C1 segment of cervical spinal cord (tissue), 14 donors: ENCODE measurements around the gene TRIM6.
"Not testable (repeated sequence)": the region's sequence is repeated elsewhere in the genome, so short reads cannot be mapped to it uniquely, and the experiment has no call there.

ENCODE experiments used
- DNase-seq, 14 donors: peaks; one replicate each; lab custom pipeline; 2025; lab: John Stamatoyannopoulos, UW

Gene TRIM6

GRCh38 chr11:5603326-5603725, 6.9 kb downstream of the TRIM6 start:
- peak in 2 of 14 donors; percentile 18 to 40 for DNase-seq

DNA sequence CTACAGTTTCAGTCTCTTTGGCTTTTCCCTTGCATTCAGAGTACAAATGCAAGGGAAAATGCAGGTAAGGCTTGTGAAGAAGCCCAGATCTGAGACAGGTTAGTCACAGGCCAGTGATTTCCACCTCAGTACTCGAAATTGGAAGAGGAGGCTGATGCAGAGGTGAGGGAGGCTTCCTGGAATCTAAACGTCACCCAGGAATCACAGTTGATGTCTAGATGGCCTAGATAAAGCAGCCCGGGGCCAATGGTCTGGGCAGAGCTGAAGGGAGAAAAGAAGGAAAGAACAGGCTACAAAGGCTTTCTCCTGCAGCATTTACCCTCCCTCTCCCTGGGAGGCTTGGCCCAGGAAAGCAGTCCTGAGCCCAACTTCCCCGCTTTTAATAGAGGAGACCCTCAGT, 8.5 kb downstream of the TRIM6 start:
- DNase-seq, result no peak

DNA sequence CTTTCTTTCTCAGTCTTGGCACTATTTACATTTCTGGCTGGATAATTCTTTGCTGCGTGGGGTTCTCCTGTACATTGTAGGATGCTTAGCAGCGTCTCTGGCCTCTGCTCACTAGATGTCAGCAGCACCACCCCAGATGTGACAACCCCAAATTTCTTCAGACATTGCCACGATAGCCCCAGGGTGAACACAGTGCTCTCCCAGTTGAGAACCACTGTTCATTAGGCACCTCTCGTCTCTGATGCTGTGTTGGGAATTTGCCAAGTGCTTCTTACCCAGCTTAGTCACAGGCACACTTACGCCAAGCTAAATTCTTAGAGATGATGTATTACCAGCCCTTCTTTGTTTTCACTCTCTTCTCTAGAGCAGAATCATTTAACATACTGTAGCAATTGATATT, 9.4 kb downstream of the TRIM6 start:
- DNase-seq, result no peak

DNA sequence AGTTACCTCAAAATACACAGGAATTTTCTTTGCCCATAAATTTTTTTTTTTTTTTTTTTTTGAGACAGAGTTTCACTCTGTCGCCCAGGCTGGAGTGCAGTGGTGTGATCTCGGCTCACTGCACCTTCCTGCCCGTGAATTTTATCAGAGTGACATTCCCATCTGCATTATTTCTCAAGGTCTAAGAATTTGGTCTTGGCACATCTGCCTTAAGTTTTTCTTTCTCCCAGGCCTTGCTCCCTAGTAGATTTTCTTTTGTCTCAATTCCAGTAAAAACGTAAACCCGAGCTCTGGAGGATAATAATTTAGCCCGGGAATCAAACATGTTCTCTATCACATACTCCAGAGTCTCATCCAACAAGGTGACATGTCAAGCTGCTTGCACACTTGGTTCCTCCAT, 12.4 kb downstream of the TRIM6 start:
- DNase-seq, result no peak

DNA sequence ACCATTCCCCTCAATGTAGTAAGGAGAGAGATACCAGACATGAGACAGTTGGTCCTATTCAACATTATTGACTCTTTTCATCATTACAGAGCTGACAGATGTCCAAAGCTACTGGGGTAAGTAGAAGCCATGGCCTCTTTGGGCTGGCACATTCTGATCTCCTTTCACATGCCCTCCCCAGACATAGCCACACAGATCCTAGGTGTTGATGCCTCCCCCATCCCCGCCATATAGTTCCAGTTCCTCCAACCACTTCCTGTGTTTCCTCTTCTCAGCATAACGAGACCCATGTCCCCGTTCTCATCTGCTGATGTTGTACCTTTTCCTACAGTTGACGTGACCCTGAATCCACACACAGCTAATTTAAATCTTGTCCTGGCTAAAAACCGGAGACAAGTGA, 14.0 kb downstream of the TRIM6 start:
- no peak for DNase-seq

DNA sequence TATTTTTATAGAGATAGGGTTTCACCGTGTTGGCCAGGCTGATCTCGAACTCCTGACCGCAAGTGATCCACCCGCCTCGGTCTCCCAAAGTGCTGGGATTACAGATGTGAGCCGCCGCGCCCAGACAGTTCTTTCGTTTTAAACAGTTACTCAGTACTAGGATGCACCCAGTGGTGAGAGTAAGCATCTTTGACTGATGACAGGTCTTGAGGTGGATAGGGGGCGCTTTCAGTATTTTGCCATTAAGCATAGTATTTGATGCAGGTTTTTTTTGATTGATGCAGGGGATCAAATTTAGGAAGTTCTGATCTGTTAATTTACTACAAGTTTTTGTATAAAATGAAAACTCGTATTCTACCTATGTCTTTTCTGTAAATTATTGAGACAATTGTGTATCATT, 15.2 kb downstream of the TRIM6 start:
- no peak for DNase-seq

DNA sequence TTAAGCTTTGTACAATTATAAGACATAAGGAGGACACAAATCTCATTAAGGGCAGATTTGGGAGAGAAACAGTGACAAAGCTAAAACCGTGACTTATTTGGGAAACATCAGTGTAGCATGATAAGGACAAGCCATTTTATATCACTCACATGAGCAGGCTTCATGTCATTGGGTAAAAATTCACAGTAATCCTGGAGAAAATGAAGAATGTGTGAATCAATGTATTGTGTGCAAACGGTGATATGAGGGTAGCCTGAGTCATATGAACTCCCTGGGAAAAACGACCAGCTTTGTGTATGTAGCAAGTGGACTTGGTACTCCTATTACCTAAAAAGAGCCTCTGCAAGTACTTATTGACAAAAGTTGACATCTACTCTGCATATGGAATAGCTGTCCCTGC, 22.4 kb downstream of the TRIM6 start:
- no peak for DNase-seq

DNA sequence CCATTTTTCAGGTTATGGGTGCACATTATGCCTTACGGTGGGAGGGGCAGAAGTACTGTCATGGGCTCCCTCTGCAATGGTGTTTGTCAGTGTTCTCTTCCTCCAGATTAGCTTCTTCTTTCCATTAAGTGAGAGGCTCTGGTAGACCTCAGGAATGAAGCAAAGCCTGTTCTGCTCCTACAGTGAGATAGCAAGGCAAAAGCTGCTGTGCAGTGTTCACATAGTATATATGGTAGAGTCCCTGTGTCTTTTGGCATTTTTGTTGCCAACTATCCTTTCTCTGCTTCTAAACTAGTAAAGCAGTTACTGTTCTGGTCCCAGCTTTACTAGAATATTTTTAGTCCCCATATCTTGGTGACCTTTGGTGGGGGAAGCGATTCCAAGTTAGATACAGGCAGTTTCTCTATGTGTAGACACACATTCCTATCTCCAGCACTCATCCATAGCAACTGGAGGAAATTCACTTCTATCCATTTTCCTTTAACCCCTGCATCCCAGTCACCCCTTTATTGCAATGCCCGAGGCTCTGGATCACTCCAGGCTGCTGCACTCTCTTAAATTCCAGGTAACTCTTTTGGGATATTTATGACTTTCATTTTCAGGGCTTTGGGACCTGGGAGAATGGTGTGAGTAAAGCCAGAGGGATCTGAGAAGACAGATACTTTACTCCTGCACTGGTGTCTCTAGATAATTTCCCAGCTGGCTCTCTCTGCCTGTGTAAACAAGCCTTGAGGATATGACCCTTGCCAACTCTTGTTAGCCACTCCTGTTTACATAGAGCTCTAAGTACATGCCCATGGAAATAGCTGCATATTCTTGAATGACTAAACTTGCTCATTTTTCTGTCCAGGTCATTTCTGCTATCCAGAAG, 24.4 kb downstream of the TRIM6 start:
- no peak for DNase-seq

- no peak for DNase-seq
Observed at GRCh38 chr11:5621580-5621979, 25.1 kb downstream of the TRIM6 start.

- DNase-seq, result no peak
Observed at GRCh38 chr11:5622802-5623201, 26.4 kb downstream of the TRIM6 start.

- peak in 7 of 14 donors; percentile 8 to 44 (median 32) for DNase-seq
Observed at GRCh38 chr11:5624489-5625279, 28.2 kb downstream of the TRIM6 start, which contains the start of gene TRIM34. Gene TRIM34 (plus strand): TSS chr11:5625001. CDS start chr11:5632332, 7,331 bp downstream.

DNA sequence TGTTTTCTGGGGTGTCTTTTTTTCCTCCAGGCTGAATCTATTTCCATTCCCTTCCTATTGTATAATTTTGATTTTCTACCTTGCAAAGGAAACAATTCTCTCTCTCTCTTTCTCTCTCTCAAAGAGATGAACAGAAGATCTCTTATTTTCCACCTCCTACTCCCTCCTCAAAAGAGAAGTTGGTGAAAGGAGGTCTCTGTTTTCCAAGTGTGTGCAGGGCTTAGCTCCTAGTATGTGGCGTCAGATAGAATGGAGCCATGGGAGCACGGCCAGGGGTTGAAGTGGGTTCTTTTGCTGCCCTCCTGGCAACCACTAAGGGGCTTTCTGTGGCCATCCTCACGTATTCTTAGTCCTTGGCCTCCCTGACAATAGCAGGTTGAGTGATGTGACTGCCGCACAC, 28.8 kb downstream of the TRIM6 start:
- no peak for DNase-seq

DNA sequence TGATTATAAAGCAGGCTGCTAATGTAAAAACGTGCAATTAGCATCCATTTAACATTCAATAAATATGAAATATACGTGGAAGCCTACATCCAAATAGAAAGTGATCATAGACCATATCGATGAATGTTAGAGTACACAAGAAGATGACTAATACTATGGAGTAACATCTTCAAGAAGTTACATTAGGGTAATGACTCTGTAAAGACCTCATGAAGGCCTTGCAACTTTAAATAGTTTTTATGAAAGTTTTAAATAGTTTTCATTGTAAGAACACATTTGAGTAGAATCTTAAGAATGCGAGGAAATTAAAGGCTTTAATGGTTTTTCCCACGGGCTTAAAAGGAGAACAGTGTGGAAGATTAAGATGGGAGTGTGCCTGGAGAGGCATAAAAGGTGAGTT, 29.8 kb downstream of the TRIM6 start:
- no peak for DNase-seq

DNA sequence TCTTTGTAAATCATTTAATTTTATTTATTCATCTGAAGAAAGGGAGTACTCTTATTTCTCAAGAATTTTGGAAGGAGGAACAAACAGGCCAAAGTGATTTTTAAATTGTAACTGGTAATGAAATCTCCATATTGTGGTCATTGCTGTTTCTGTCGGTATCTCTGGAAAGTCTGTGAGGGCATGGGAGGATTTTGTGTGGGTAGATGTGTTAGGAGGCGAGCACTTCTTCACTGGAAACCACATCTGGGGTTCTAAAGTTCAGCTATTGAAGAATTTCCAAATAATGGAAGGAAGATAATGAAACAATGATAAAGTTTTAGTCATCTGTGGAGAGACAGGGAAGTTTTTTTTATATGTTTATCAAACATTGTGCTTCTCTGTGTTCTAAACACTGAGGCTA, 35.0 kb downstream of the TRIM6 start:
- DNase-seq, result no peak

DNA sequence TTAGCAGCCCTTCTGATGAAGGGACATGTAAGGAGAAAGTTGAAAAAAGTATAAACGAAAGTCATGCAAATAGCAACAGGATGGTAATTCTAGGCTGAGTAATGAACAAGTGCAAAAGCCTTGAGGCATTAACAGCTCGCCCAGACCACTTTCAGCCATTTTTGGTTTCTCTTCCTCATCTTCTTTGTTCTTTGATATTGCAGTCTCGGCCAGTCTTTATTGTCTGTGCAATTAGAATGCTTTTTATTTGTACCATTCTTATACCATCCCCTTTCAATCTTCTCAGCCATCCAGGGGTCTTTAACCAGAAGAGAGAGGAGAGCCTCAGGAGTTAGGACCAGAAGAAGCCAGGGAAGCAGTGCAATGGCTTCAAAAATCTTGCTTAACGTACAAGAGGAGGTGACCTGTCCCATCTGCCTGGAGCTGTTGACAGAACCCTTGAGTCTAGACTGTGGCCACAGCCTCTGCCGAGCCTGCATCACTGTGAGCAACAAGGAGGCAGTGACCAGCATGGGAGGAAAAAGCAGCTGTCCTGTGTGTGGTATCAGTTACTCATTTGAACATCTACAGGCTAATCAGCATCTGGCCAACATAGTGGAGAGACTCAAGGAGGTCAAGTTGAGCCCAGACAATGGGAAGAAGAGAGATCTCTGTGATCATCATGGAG, 35.7 kb downstream of the TRIM6 start:
- DNase-seq, result no peak

DNA sequence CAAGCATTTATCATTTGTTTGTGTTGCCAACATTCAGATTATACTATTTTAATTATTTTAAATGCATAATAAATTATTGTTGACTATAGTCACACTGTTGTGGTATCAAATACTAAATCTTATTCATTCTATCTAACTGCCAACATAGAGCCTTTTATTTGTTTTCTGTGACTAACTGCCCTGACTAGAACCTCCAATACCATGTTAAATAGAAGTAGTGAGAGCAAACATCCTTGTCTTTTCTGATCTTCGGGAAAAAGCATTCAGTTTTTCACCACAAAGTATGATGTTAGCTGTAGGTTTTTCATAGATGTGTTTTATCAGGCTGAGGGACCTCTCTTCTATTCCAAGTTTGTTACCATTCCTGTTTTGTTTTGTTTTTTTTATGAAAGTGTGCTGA, 43.5 kb downstream of the TRIM6 start:
- no peak for DNase-seq

DNA sequence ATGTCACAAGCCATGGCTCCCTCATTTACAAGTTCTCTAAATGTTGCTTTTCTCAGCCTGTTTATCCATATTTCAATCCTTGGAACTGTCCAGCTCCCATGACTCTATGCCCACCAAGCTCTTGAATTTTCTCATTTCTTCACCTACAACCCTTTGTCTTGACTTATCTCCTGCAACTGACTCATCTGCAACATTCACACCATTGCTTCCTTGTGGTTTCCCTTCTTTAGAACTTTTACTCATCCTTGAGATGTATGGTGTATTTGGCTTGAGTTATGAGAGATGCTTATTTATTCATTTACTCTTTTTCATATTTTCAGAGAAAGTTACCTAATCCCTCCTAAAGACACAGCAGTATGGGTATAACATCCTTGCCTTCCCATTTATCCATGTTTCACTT, 47.1 kb downstream of the TRIM6 start:
- DNase-seq, result no peak

DNA sequence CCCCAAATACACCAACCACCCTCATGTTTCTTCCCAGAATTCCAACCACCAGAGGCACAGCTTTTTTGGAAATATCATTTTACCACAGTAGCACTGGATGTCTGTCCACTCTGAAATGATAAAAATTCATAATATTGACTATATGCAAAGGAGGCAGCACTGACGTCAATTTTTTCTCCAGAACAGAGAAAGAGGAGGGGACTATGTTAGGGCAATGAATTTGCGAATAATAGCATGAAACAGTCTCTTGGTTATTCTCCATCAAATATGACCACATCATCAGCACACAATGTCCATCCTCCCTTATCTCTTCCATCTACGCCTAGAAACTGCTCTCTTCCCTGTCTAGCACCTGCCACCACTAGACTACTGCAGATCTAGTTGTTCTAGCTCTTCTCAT, 49.7 kb downstream of the TRIM6 start:
- DNase-seq, result no peak

DNA sequence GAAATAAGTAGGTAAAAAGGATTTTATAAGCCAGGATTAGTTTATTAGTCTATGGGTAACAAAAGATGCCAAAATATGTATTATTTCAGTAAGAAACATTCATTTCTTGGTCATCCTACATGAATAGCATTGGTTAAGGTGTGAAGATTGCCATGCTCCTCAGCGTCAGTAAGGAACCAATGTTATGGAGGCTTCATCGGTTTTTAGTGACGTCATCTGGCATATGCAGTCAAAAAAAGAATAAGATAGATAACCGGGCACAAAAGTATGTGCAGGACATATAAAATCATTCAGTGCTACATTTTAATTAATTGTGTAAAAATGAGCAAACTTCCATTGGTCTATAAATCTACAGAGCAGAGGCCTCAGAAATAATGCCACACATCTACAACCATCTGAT, 59.0 kb downstream of the TRIM6 start:
- no peak for DNase-seq

DNA sequence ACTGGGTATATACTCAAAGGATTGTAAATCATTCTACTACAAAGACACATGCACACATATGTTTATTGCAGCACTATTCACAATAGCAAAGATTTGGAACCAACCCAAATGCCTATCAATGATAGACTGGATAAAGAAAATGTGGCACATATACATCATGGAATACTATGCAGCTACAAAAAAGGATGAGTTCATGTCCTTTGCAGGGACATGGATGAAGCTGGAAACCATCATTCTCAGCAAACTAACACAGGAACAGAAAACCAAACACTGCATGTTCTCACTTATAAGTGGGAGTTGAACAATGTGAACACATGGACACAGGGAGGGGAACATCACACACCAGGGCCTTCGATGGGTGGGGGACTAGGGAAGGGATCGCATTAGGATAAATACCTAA, 60.5 kb downstream of the TRIM6 start:
- not testable (repeated sequence) for DNase-seq

DNA sequence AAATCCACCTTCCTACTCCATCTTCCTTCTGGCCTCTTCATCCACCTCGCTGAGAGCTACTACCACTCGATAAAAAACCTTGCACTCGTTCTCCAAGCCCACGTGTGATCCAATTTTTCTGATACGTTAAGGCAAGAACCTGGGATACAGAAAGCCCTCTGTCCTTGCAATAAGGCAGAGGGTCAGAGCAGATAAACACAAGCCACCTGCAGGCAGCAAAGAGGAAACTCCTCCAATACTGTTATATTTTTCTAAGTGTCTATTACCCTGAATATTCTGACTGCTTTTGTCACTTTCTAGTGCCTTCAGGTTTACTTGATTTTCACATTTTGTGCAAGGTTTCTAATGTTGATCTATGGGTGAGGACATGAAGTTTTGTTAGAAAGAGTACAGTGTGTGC, 61.9 kb downstream of the TRIM6 start:
- no peak for DNase-seq
